ENCODE data around the gene GTF3C4.

DNA sequence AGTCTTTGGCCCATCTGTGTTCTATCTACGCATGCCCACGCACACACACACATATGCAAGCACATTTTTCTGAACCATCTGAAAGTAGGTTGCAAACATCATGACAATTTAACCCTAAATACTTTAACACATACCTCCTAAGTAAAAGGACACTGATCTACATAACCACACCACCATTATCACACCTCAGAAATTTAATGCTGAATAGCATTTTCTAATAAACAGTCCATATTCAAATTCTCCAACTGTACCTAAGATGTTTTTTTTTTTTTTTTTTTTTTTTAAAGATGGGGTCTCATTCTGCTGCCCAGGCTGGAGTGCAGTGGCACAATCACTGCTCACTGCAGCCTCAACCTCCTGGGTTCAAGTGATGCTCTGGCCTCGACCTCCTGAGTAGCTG, 35.9 kb upstream of the GTF3C4 start:
- TF ChIP-seq, protein P1, sequence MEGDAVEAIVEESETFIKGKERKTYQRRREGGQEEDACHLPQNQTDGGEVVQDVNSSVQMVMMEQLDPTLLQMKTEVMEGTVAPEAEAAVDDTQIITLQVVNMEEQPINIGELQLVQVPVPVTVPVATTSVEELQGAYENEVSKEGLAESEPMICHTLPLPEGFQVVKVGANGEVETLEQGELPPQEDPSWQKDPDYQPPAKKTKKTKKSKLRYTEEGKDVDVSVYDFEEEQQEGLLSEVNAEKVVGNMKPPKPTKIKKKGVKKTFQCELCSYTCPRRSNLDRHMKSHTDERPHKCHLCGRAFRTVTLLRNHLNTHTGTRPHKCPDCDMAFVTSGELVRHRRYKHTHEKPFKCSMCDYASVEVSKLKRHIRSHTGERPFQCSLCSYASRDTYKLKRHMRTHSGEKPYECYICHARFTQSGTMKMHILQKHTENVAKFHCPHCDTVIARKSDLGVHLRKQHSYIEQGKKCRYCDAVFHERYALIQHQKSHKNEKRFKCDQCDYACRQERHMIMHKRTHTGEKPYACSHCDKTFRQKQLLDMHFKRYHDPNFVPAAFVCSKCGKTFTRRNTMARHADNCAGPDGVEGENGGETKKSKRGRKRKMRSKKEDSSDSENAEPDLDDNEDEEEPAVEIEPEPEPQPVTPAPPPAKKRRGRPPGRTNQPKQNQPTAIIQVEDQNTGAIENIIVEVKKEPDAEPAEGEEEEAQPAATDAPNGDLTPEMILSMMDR (IDR thresholded peaks at IDR 0.05), result no peak
- TF ChIP-seq POLR2A (IDR thresholded peaks at IDR 0.05), result no peak
